K562 (cell line): ENCODE results near the gene SCRN1.

ENCODE experiments used
- CCAR2 ChIP-seq: fragments of 200-400 bp; formaldehyde crosslinking; IDR thresholded peaks from 2 replicates; pipeline ENCODE4 v1.6.1; 2017; ENCODE audit warnings: mild to moderate bottlenecking, low read depth, low read length
- CREM ChIP-seq: IDR thresholded peaks from 2 replicates; pipeline ENCODE4 v1.6.1; 2014; ENCODE audit warnings: antibody characterized with exemption, low read depth
- SETDB1 ChIP-seq: IDR thresholded peaks from one replicate; pipeline ENCODE4 v1.6.1; 2012; ENCODE audit warnings: low read length, control low read depth, inconsistent platforms
- ZNF253 ChIP-seq: fragments of 250-450 bp; sonication (Bioruptor Pico); conservative IDR thresholded peaks from 2 replicates; pipeline ENCODE4 v1.6.1; 2021; ENCODE audit warnings: mild to moderate bottlenecking
- TF ChIP-seq, protein P1 (sequence below), 3 experiments: IDR thresholded peaks in 2 of 3; conservative IDR thresholded peaks in 1 of 3; 2 replicates each; pipeline ENCODE4 v1.5.1; 2011 to 2012; ENCODE audit warnings: low read length in 3 of 3, mild to moderate bottlenecking in 3 of 3, control low read depth in 2 of 3, improper control_type of control experiment in 1 of 3, inconsistent platforms in 1 of 3, low read depth in 1 of 3, mixed read lengths in 1 of 3, moderate library complexity in 1 of 3; ENCODE audit not compliant: insufficient read depth in 2 of 3
- TF ChIP-seq, protein P2 (sequence below): IDR thresholded peaks from 3 replicates; pipeline ENCODE4 v1.6.1; 2011; ENCODE audit warnings: borderline replicate concordance, mild to moderate bottlenecking; ENCODE audit not compliant: insufficient read length, insufficient read depth

DNA sequence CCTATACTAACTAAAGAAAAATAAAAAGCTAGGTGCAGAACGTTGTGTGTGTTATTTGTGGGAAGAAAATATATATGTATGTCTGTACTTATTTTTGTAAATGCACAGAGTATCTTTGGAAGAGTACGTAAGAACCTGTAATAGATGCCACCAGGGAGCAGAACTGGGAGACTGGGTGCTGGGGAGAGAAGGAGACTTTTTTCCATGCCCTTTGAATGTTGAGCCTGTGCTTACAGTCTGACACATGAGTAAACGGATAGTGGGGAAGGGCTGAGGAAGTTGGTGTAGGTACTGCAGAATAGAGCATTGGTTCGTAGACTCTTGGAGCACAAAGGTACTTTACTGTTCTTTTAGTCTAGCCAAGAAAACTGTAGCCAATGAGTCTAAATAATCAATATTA is 1.3 kb upstream of the SCRN1 start:
- TF ChIP-seq, protein P1, sequence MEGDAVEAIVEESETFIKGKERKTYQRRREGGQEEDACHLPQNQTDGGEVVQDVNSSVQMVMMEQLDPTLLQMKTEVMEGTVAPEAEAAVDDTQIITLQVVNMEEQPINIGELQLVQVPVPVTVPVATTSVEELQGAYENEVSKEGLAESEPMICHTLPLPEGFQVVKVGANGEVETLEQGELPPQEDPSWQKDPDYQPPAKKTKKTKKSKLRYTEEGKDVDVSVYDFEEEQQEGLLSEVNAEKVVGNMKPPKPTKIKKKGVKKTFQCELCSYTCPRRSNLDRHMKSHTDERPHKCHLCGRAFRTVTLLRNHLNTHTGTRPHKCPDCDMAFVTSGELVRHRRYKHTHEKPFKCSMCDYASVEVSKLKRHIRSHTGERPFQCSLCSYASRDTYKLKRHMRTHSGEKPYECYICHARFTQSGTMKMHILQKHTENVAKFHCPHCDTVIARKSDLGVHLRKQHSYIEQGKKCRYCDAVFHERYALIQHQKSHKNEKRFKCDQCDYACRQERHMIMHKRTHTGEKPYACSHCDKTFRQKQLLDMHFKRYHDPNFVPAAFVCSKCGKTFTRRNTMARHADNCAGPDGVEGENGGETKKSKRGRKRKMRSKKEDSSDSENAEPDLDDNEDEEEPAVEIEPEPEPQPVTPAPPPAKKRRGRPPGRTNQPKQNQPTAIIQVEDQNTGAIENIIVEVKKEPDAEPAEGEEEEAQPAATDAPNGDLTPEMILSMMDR (IDR thresholded peaks at IDR 0.05 in 2 of 3, conservative IDR thresholded peaks at IDR 0.05 in 1 of 3; ENCODE audit: insufficient read depth in 2 of 3, low read depth in 1 of 3, low read length in 3 of 3): no peak
- TF ChIP-seq CREM (no peak), SETDB1 (no peak), CCAR2 (no peak), ZNF253 (CRISPR knock-in tag) (no peak)
- TF ChIP-seq, protein P2, sequence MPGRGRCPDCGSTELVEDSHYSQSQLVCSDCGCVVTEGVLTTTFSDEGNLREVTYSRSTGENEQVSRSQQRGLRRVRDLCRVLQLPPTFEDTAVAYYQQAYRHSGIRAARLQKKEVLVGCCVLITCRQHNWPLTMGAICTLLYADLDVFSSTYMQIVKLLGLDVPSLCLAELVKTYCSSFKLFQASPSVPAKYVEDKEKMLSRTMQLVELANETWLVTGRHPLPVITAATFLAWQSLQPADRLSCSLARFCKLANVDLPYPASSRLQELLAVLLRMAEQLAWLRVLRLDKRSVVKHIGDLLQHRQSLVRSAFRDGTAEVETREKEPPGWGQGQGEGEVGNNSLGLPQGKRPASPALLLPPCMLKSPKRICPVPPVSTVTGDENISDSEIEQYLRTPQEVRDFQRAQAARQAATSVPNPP: no peak
